ENCODE data around the gene SH2D6.

Gene SH2D6

DNA sequence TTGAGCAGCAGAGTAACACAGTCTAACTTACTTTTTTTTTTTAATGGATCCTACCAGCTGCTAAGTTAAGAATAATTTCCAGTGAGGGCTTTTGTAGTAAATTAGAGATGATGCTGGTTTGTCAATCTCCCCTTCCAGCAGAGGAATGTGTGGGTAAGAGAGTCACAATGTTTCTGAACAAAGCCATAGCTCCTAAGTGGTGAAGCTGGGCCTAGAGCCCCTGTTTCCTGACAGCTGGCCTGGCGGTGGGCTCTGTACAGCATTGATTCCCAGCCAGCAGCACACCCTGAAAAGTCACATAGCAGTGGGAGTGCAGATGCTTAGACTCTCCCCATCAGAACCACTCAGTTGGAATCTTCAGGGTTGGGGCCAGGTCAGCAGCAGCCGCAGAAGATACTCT, 32.8 kb upstream of the SH2D6 start:
- no peaks in the 10 kb centered on the region for H3F3A ChIP-seq (ENCODE audit: insufficient read depth, low read length)
- no peaks in the 10 kb centered on the region for H4K20me1 ChIP-seq (ENCODE audit: insufficient read depth, low read length)
- no peaks in the 10 kb centered on the region for H3K27me3 ChIP-seq (replicated peaks; ENCODE audit: insufficient read depth, low read length)
- H3K9ac ChIP-seq (ENCODE audit: low read length) = no peak overlapping the region
- no peak overlapping the region for H3K4me2 ChIP-seq (ENCODE audit: low read depth, low read length)
- DNase-seq = no peak
- no peaks in the 10 kb centered on the region for H3K9me2 ChIP-seq (replicated peaks; ENCODE audit: insufficient read depth, low read length)
- H3K9me3 ChIP-seq (replicated peaks; ENCODE audit: insufficient read depth, low read length) = no peaks in the 10 kb centered on the region
- no peaks in the 10 kb centered on the region for H3K4me1 ChIP-seq (ENCODE audit: low read length)
- no peaks in the 10 kb centered on the region for H3K36me3 ChIP-seq (replicated peaks; ENCODE audit: insufficient read depth, low read length)
- no peak for TF ChIP-seq EZH2 (optimal IDR thresholded peaks at IDR 0.05; ENCODE audit: low read depth, low read length)
- H3K27ac ChIP-seq (ENCODE audit: low read length) = no peak overlapping the region
- H3K4me3 ChIP-seq (ENCODE audit: low read length) = no peak overlapping the region
- H3K79me2 ChIP-seq (ENCODE audit: low read length) = no peaks in the 10 kb centered on the region
- no peak overlapping the region for H2AFZ ChIP-seq (ENCODE audit: low read length)

DNA sequence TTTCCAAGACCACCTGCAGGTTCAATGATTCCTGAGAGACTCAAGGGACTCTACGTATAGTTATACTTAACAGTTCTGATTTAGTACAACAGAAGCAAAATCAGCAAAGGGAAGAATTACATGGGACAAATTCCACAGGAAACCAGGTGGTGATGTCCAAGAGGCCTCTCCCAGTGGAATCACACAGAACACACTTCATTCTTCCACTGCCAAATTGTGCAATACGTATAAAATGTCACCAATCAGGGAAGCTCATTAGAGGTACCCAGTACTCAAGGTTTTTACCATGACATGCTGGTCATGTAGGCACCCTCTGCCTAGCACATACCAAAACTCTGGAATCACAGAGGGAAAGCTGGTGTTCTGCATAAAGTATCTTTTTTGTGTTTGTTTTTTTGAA, 30.8 kb upstream of the SH2D6 start:
- H3F3A ChIP-seq (ENCODE audit: insufficient read depth, low read length) = no peaks in the 10 kb centered on the region
- no peaks in the 10 kb centered on the region for H3K36me3 ChIP-seq (replicated peaks; ENCODE audit: insufficient read depth, low read length)
- H3K27ac ChIP-seq (ENCODE audit: low read length) = no peak overlapping the region
- no peaks in the 10 kb centered on the region for H3K79me2 ChIP-seq (ENCODE audit: low read length)
- H2AFZ ChIP-seq (ENCODE audit: low read length) = no peak overlapping the region
- no peaks in the 10 kb centered on the region for H3K27me3 ChIP-seq (replicated peaks; ENCODE audit: insufficient read depth, low read length)
- H3K9me2 ChIP-seq (replicated peaks; ENCODE audit: insufficient read depth, low read length) = no peaks in the 10 kb centered on the region
- H3K9me3 ChIP-seq (replicated peaks; ENCODE audit: insufficient read depth, low read length) = no peaks in the 10 kb centered on the region
- H3K4me1 ChIP-seq (ENCODE audit: low read length) = no peaks in the 10 kb centered on the region
- no peak overlapping the region for H3K9ac ChIP-seq (ENCODE audit: low read length)
- no peak for DNase-seq
- H4K20me1 ChIP-seq (ENCODE audit: insufficient read depth, low read length) = no peaks in the 10 kb centered on the region
- no peak overlapping the region for H3K4me3 ChIP-seq (ENCODE audit: low read length)
- H3K4me2 ChIP-seq (ENCODE audit: low read depth, low read length) = no peak overlapping the region
- no peak for TF ChIP-seq EZH2 (optimal IDR thresholded peaks at IDR 0.05; ENCODE audit: low read depth, low read length)
- TF ChIP-seq, protein P1, sequence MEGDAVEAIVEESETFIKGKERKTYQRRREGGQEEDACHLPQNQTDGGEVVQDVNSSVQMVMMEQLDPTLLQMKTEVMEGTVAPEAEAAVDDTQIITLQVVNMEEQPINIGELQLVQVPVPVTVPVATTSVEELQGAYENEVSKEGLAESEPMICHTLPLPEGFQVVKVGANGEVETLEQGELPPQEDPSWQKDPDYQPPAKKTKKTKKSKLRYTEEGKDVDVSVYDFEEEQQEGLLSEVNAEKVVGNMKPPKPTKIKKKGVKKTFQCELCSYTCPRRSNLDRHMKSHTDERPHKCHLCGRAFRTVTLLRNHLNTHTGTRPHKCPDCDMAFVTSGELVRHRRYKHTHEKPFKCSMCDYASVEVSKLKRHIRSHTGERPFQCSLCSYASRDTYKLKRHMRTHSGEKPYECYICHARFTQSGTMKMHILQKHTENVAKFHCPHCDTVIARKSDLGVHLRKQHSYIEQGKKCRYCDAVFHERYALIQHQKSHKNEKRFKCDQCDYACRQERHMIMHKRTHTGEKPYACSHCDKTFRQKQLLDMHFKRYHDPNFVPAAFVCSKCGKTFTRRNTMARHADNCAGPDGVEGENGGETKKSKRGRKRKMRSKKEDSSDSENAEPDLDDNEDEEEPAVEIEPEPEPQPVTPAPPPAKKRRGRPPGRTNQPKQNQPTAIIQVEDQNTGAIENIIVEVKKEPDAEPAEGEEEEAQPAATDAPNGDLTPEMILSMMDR (IDR thresholded peaks at IDR 0.05; ENCODE audit: low read length) = no peak
- no peak for TF ChIP-seq EZH2phosphoT487 (IDR thresholded peaks at IDR 0.05; ENCODE audit: low read length)

DNA sequence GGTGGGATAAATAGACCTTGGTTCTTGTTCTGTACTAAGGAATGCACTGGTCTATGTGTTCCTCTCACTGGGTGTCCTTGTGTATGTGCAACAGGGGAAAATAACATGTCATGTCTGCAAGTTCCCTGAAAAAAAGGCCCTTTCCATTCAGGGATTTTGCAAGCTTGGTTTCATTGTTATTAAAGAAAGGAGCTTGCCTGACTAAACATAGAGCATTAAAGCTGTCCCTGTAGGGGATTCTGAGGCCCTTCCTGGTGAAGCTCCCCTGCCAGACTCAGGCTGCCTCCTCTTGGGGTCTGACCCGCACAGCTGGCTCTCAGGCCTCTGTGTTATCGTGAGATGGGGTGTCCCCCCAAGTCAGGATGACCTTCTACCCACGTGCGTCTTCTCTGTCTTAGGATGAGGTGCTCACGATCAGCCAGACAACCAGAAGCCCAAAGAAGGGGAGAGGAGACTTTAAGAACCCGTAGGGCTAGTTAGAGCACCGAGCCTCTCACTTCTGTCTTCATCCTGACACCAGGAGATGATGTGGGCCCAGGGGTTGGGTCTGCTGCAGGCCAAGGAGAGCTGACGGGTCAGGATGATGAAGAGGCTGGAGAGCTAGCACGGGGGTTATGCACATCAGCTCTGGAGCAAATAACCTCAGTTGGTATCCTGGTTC, 29.5 kb upstream of the SH2D6 start:
- Histone ChIP-seq H3K4me1 (ENCODE audit: low read length) (no peaks in the 10 kb centered on the region), H3K9ac (ENCODE audit: low read length) (no peak overlapping the region), H3K36me3 (replicated peaks; ENCODE audit: insufficient read depth, low read length) (no peaks in the 10 kb centered on the region), H3F3A (ENCODE audit: insufficient read depth, low read length) (no peaks in the 10 kb centered on the region), H3K4me3 (ENCODE audit: low read length) (no peak overlapping the region), H3K9me3 (replicated peaks; ENCODE audit: insufficient read depth, low read length) (no peaks in the 10 kb centered on the region), H4K20me1 (ENCODE audit: insufficient read depth, low read length) (no peaks in the 10 kb centered on the region), H3K27me3 (replicated peaks; ENCODE audit: insufficient read depth, low read length) (no peaks in the 10 kb centered on the region), H2AFZ (ENCODE audit: low read length) (no peak overlapping the region), H3K4me2 (ENCODE audit: low read depth, low read length) (no peak overlapping the region), H3K9me2 (replicated peaks; ENCODE audit: insufficient read depth, low read length) (no peaks in the 10 kb centered on the region), H3K79me2 (ENCODE audit: low read length) (no peaks in the 10 kb centered on the region), H3K27ac (ENCODE audit: low read length) (no peak overlapping the region)
- no peak for DNase-seq
- TF ChIP-seq EZH2phosphoT487 (IDR thresholded peaks at IDR 0.05; ENCODE audit: low read length) (no peak), EZH2 (optimal IDR thresholded peaks at IDR 0.05; ENCODE audit: low read depth, low read length) (no peak)
- TF ChIP-seq, protein P1 (IDR thresholded peaks at IDR 0.05; ENCODE audit: low read length) = no peak

DNA sequence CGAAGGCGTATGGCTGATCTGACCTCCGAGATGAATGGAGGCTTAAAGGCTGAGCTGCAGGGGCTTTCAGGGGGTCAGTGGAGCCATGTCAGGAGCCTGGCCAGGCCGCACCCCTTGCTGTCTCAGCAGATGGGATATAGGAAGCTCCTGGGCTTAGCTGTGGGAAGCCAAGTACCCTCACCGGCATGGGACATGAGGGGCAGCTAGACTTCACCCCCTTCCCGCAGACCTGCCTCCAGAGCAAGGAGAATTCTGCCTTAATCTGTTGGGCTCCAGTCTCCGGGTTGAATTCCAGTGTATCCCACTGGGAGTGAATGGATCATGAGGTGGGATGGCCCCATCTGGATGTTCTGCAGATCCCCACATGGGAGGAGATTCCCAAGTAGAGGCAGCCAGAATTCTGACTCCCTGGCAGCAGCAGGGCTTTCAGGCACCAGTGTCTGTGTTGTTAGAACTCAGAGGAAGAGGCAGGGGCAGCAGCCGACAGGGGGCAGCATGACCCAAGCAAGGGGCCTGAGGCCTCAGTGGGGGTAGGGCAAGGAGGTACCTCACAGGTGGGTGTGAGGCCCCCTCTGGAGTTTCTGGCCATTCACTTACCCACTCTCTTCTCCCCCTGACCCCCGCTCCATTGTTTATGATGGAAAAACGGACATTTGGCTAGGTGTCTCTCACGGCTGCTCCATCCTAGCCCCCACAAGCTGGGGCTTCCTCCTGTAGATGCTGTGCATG, 27.4 kb upstream of the SH2D6 start:
- peak; percentile 53 for DNase-seq

More for the DNA sequence above, 27.4 kb upstream of the SH2D6 start:
- H3K9me2 ChIP-seq (replicated peaks; ENCODE audit: insufficient read depth, low read length) = no peaks in the 10 kb centered on the region
- no peak overlapping the region for H3K4me3 ChIP-seq (ENCODE audit: low read length)
- no peak overlapping the region for H3K4me2 ChIP-seq (ENCODE audit: low read depth, low read length)
- no peaks in the 10 kb centered on the region for H3F3A ChIP-seq (ENCODE audit: insufficient read depth, low read length)
- H2AFZ ChIP-seq (ENCODE audit: low read length) = no peak overlapping the region
- H3K27ac ChIP-seq (ENCODE audit: low read length) = no peak overlapping the region
- no peak overlapping the region for H3K9ac ChIP-seq (ENCODE audit: low read length)
- no peaks in the 10 kb centered on the region for H3K27me3 ChIP-seq (replicated peaks; ENCODE audit: insufficient read depth, low read length)
- H4K20me1 ChIP-seq (ENCODE audit: insufficient read depth, low read length) = no peaks in the 10 kb centered on the region
- no peaks in the 10 kb centered on the region for H3K9me3 ChIP-seq (replicated peaks; ENCODE audit: insufficient read depth, low read length)
- no peak for TF ChIP-seq EZH2phosphoT487 (IDR thresholded peaks at IDR 0.05; ENCODE audit: low read length)
- TF ChIP-seq, protein P1 (IDR thresholded peaks at IDR 0.05; ENCODE audit: low read length) = peak; percentile 77
- H3K36me3 ChIP-seq (replicated peaks; ENCODE audit: insufficient read depth, low read length) = no peaks in the 10 kb centered on the region
- H3K79me2 ChIP-seq (ENCODE audit: low read length) = no peaks in the 10 kb centered on the region
- H3K4me1 ChIP-seq (ENCODE audit: low read length) = no peaks in the 10 kb centered on the region

All from MM.1S (cell line).